MCF 10A (cell line): ENCODE data around the gene SCAF11. TPM values are rescaled to one million over a fixed set of nuclear protein-coding genes. Genes with fewer than 3 reads are reported as not detected.
"Not testable (repeated sequence)": the region's sequence is repeated elsewhere in the genome, so short reads cannot be mapped to it uniquely, and the experiment has no call there.

Source experiments
- BruUV-seq: library from RNA; stranded (reverse); fragments of 400-500 nt; replicated peaks from 2 replicates; lab custom pipeline; 2021; lab: Mats Ljungman, UMichigan
- CTCF ChIA-PET: fragments of 300-600 bp; sonication (Branson Sonifier 250); formaldehyde crosslinking; extraction: SDS; loops from one replicate; lab custom pipeline; 2021; ENCODE audit warnings: antibody characterized with exemption, inconsistent platforms; lab: Yijun Ruan, JAX
- POLR2A ChIA-PET: fragments of 300-600, 350-650 bp; sonication (Branson Sonifier 250); formaldehyde crosslinking; extraction: SDS; loops from one replicate; lab custom pipeline; 2020; ENCODE audit warnings: antibody characterized with exemption, inconsistent platforms; lab: Yijun Ruan, JAX
- DNase-seq: peaks from one replicate; pipeline ENCODE4 v3.0.0-alpha.2; 2018; ENCODE audit not compliant: unreplicated experiment
- H3K27ac Mint-ChIP-seq: one replicate; pipeline ENCODE4 v1.8.0; 2022; ENCODE audit warnings: mild to moderate bottlenecking, low read depth, mixed read lengths; ENCODE audit not compliant: unreplicated experiment
- H3K27me3 Mint-ChIP-seq: one replicate; pipeline ENCODE4 v1.8.0; 2022; ENCODE audit warnings: mixed read lengths; ENCODE audit not compliant: insufficient read depth, unreplicated experiment
- H3K36me3 Mint-ChIP-seq: one replicate; pipeline ENCODE4 v1.8.0; 2022; ENCODE audit warnings: mild to moderate bottlenecking, moderate library complexity, mixed read lengths; ENCODE audit not compliant: insufficient read depth, unreplicated experiment
- H3K4me1 Mint-ChIP-seq: one replicate; pipeline ENCODE4 v1.8.0; 2022; ENCODE audit warnings: mixed read lengths; ENCODE audit not compliant: insufficient read depth, unreplicated experiment
- H3K4me3 Mint-ChIP-seq: one replicate; pipeline ENCODE4 v1.8.0; 2022; ENCODE audit warnings: mild to moderate bottlenecking, moderate library complexity, mixed read lengths; ENCODE audit not compliant: unreplicated experiment
- H3K9me3 Mint-ChIP-seq: one replicate; pipeline ENCODE4 v1.8.0; 2022; ENCODE audit warnings: mixed read lengths; ENCODE audit not compliant: unreplicated experiment
- intact Hi-C: fragments of 100-400 bp; cut with micrococcal nuclease; formaldehyde crosslinking; loops from 2 replicates; pipeline ENCODE4 v1.14.1; 2022
- total RNA-seq: library from RNA; stranded (reverse); gene quantifications from 2 replicates; pipeline ENCODE4 v1.2.3, GENCODE V29; 2022
- TF ChIP-seq, protein P1 (sequence below): fragments of 200-600 bp; IDR thresholded peaks from one replicate; pipeline ENCODE4 v1.8.0; 2022; ENCODE audit warnings: antibody characterized with exemption, mild to moderate bottlenecking; ENCODE audit not compliant: unreplicated experiment

The SCAF11 gene
- total RNA-seq, 1 experiment from 2014 or later: 107 TPM

DNA sequence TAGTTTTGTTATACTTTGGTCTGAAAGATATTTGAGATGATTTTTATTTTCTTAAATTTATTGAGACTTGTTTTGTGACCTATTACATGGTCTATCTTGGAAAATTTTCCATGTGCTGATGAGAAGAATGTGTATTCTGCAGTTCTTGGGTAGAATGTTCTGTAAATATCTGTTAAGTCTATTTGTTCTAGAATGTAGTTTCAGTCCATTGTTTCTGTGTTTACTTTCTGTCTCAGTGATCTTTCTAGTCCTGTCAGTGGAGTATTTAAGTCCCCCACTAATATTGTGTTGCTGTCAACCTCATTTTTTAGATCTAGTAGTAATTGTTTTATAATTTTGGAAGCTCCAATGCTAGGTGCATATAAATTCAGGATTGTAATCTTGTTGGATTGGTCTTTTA is 30.4 kb upstream of the SCAF11 start:
- CTCF ChIA-PET: no interaction called here
- BruUV-seq: no TSS peak
- Mint-ChIP-seq H3K36me3 (peaks cover 6% of the 10 kb centered on the region), H3K4me3 (no peak overlapping the region), H3K4me1 (no peaks in the 10 kb centered on the region), H3K9me3 (peaks cover 28% of the 10 kb centered on the region), H3K27me3 (peaks cover 35% of the 10 kb centered on the region), H3K27ac (no peak overlapping the region)
- POLR2A ChIA-PET: no interaction called here
- TF ChIP-seq, protein P1, sequence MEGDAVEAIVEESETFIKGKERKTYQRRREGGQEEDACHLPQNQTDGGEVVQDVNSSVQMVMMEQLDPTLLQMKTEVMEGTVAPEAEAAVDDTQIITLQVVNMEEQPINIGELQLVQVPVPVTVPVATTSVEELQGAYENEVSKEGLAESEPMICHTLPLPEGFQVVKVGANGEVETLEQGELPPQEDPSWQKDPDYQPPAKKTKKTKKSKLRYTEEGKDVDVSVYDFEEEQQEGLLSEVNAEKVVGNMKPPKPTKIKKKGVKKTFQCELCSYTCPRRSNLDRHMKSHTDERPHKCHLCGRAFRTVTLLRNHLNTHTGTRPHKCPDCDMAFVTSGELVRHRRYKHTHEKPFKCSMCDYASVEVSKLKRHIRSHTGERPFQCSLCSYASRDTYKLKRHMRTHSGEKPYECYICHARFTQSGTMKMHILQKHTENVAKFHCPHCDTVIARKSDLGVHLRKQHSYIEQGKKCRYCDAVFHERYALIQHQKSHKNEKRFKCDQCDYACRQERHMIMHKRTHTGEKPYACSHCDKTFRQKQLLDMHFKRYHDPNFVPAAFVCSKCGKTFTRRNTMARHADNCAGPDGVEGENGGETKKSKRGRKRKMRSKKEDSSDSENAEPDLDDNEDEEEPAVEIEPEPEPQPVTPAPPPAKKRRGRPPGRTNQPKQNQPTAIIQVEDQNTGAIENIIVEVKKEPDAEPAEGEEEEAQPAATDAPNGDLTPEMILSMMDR: no peak
- no peak for DNase-seq
- intact Hi-C loops: no loop called here

DNA sequence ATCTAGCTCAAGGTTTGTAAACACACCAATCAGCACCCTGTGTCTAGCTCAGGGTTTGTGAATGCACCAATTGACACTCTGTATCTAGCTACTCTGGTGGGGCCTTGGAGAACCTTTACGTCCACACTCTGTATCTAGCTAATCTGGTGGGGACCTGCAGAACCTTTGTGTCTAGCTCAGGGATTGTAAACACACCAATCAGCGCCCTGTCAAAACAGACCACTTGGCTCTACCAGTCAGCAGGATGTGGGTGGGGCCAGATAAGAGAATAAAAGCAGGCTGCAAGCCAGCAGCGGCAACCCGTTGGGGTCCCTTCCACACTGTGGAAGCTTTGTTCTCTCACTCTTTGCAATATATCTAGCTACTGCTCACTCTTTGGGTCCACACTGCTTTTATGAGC is 28.3 kb upstream of the SCAF11 start:
- H3K9me3 Mint-ChIP-seq: peaks cover 19% of the 10 kb centered on the region
- POLR2A ChIA-PET, BruUV-seq, CTCF ChIA-PET, H3K4me3 Mint-ChIP-seq, H3K4me1 Mint-ChIP-seq, H3K36me3 Mint-ChIP-seq, H3K27ac Mint-ChIP-seq, DNase-seq, intact Hi-C loops: not testable (repeated sequence)
- H3K27me3 Mint-ChIP-seq: peaks cover 35% of the 10 kb centered on the region

DNA sequence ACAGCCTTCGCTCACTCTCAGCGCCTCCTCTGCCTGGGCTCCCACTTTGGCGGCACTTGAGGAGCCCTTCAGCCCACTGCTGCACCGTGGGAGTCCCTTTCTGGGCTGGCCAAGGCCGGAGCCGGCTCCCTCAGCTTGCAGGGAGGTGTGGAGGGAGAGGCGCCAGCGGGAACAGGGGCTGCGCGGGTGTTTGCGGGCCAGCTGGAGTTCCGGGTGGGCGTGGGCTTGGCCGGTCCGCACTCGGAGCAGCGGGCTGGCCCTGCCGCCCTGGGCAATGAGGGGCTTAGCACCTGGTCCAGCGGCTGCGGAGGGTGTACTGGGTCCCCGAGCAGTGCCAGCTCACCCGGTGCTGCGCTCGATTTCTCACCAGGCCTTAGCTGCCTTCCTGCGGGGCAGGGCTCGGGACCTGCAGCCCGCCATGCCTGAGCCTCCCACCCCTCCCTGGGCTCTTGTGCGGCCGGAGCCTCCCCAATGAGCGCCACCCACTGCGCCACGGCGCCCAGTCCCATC is 27.5 kb upstream of the SCAF11 start:
- peaks cover 19% of the 10 kb centered on the region for H3K9me3 Mint-ChIP-seq
- peaks cover 35% of the 10 kb centered on the region for H3K27me3 Mint-ChIP-seq

DNA sequence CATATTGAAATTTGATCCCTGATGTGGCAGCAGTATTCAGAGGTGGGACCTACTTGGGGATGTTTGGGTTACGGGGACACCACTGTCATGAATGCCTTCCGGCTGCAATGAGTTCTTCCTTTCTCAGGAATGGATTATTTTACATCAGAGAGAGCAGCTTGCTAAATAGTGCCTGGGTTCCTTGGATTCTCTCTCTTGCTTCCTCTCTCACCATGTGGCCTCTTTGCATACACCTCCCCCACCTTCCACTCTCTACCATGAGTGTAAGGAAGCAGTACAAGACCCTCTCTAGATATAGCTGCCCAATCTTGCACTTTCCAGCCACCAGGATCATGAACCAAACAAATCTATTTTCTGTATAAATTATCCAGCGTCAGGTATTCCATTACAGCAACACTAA is 15.4 kb upstream of the SCAF11 start:
- H3K36me3 Mint-ChIP-seq: no peaks in the 10 kb centered on the region
- H3K27ac Mint-ChIP-seq: no peak overlapping the region
- no TSS peak for BruUV-seq
- H3K4me1 Mint-ChIP-seq: no peaks in the 10 kb centered on the region
- DNase-seq: no peak
- TF ChIP-seq, protein P1: no peak
- CTCF ChIA-PET: interaction anchor here (0.5 to 2.3 kb wide), 7 partner anchors 9 to 1588 kb away, joined by 3 to 11 read pairs (median 3); no protein-coding TSS in a partner anchor
- H3K27me3 Mint-ChIP-seq: peaks cover 8% of the 10 kb centered on the region
- POLR2A ChIA-PET: interaction anchor here (1.0 kb wide), 1 partner anchor 15 kb away, joined by 4 read pairs; no protein-coding TSS in a partner anchor
- H3K9me3 Mint-ChIP-seq: no peaks in the 10 kb centered on the region
- intact Hi-C loops: loop anchor here (5.0 to 10.0 kb wide), 3 partner anchors 244 to 831 kb away; no protein-coding TSS in a partner anchor
- H3K4me3 Mint-ChIP-seq: no peak overlapping the region

More for the DNA sequence above, 27.5 kb upstream of the SCAF11 start:
- H3K27ac Mint-ChIP-seq, intact Hi-C loops, POLR2A ChIA-PET, BruUV-seq, H3K36me3 Mint-ChIP-seq, H3K4me3 Mint-ChIP-seq, DNase-seq, H3K4me1 Mint-ChIP-seq: not testable (repeated sequence)
- CTCF ChIA-PET: interaction anchor here (0.8 kb wide), 1 partner anchor 828 kb away, joined by 3 read pairs; no protein-coding TSS in a partner anchor

DNA sequence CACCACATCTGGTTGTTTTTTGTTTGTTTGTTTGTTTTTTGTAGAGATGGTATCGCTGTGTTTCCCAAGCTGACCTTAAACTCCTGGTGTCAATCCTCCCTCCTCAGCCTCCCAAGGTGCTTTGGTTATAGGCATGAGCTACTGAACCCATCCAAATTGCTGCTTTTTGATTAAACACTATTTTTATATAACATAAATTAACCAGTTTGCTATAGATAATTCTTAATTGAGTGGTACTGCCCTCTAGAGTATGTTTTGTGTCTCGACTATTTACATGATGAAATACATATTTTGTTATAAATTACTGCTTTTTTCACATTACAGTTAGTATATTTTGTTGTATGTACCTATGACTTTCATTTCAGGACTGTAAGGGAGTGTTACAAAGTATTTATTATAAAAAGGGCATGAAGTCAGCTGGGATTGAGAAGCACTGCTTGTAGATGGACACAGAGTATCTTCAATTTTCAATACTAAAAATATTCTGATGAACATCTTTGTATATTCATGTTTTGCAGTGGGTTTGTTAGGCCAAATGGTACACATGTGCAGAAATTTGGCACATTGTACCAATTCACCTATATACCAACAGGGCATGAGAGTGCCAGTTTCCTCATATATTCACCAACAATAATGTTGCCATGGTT is 14.9 kb upstream of the SCAF11 start:
- no peaks in the 10 kb centered on the region for H3K4me1 Mint-ChIP-seq
- TF ChIP-seq, protein P1: peak; percentile 31
- no peaks in the 10 kb centered on the region for H3K36me3 Mint-ChIP-seq
- H3K27me3 Mint-ChIP-seq: peaks cover 8% of the 10 kb centered on the region
- H3K27ac Mint-ChIP-seq: no peak overlapping the region
- intact Hi-C loops: loop anchor here (5.0 to 10.0 kb wide), 3 partner anchors 243 to 830 kb away; no protein-coding TSS in a partner anchor
- BruUV-seq: no TSS peak
- CTCF ChIA-PET: interaction anchor here (0.6 to 2.3 kb wide), 15 partner anchors 8 to 1588 kb away, joined by 3 to 11 read pairs (median 3); no protein-coding TSS in a partner anchor
- no peaks in the 10 kb centered on the region for H3K9me3 Mint-ChIP-seq
- peak; percentile 8 for DNase-seq
- H3K4me3 Mint-ChIP-seq: no peak overlapping the region
- POLR2A ChIA-PET: interaction anchor here (0.9 to 1.0 kb wide), 2 partner anchors 13 to 14 kb away, joined by 3 to 4 read pairs; no protein-coding TSS in a partner anchor
